Endodermal cell (in vitro differentiated cells): Measurements from ENCODE around the gene GLT1D1. TPM values are rescaled to one million over a fixed set of nuclear protein-coding genes. Genes with fewer than 3 reads are reported as not detected.

ENCODE experiments used
- DNase-seq: peaks from one replicate; pipeline ENCODE4 v3.0.0-alpha.2; 2017
- H3K27ac ChIP-seq: 2 replicates; pipeline ENCODE4 v1.5.1; 2013; ENCODE audit warnings: mild to moderate bottlenecking, low read depth, low read length, moderate library complexity
- H3K27me3 ChIP-seq: 2 replicates; pipeline ENCODE4 v1.6.1; 2013; ENCODE audit warnings: mild to moderate bottlenecking, low read length, moderate library complexity; ENCODE audit not compliant: insufficient read depth, control insufficient read depth, poor library complexity, severe bottlenecking
- H3K36me3 ChIP-seq: 2 replicates; pipeline ENCODE4 v1.7.0; 2013; ENCODE audit warnings: mild to moderate bottlenecking, low read length, moderate library complexity; ENCODE audit not compliant: control insufficient read depth, insufficient read depth
- H3K4me1 ChIP-seq: one replicate; pipeline ENCODE4 v1.7.0; 2013; ENCODE audit warnings: low read length; ENCODE audit not compliant: control insufficient read depth, insufficient read depth
- H3K4me3 ChIP-seq: 2 replicates; pipeline ENCODE4 v1.5.1; 2013; ENCODE audit warnings: mild to moderate bottlenecking, low read length, moderate library complexity
- H3K9ac ChIP-seq: 2 replicates; pipeline ENCODE4 v1.6.1; 2013; ENCODE audit warnings: mild to moderate bottlenecking, low read length, moderate library complexity; ENCODE audit not compliant: poor library complexity, severe bottlenecking; ENCODE audit errors: extremely low read depth
- H3K9me3 ChIP-seq: 2 replicates; pipeline ENCODE4 v1.6.1; 2013; ENCODE audit warnings: mild to moderate bottlenecking, low read length, moderate library complexity; ENCODE audit not compliant: control insufficient read depth
- H3K27ac Mint-ChIP-seq: 2 replicates; pipeline ENCODE4 v1.8.0; 2020; ENCODE audit warnings: mixed read lengths
- H3K27me3 Mint-ChIP-seq: 2 replicates; pipeline ENCODE4 v1.8.0; 2021; ENCODE audit warnings: mild to moderate bottlenecking, mixed read lengths; ENCODE audit not compliant: insufficient read depth
- H3K36me3 Mint-ChIP-seq: 2 replicates; pipeline ENCODE4 v1.8.0; 2020; ENCODE audit warnings: low read depth, mixed read lengths
- H3K4me1 Mint-ChIP-seq: 2 replicates; pipeline ENCODE4 v1.8.0; 2020; ENCODE audit warnings: mixed read lengths
- H3K4me3 Mint-ChIP-seq: 2 replicates; pipeline ENCODE4 v1.8.0; 2020; ENCODE audit warnings: mild to moderate bottlenecking, moderate library complexity, mixed read lengths
- H3K9me3 Mint-ChIP-seq: 2 replicates; pipeline ENCODE4 v1.8.0; 2020; ENCODE audit warnings: mild to moderate bottlenecking, mixed read lengths
- WGBS, 2 experiments: methylation state at CpG; one replicate each; pipeline versions ENCODE4 v1.1.5 to v1.1.7; 2013; ENCODE audit warnings: missing lambda C conversion rate in 2 of 2, mixed read lengths in 1 of 2; ENCODE audit not compliant: insufficient coverage in 1 of 2, insufficient read length in 1 of 2; 5-methylcytosine and 5-hydroxymethylcytosine counted together
- total RNA-seq, 2 donors: library from RNA; stranded (reverse); fragmentation: NEBNext Ultra II Directional in 1 of 2; extraction: Animal tissue kit (Norgen Biotek cat#: 25700) in 1 of 2; gene quantifications; 2 replicates in 1 of 2; 3 replicates in 1 of 2; pipeline ENCODE4 v1.2.1, GENCODE V29; 2021
- TF ChIP-seq, protein P1 (sequence below): fragments of 200-600 bp; sonication (generic); conservative IDR thresholded peaks from 2 replicates; pipeline ENCODE4 v1.5.0; 2021; ENCODE audit warnings: antibody characterized with exemption, mild to moderate bottlenecking

GLT1D1 gene
- total RNA-seq, 2 donors from 2014 or later, result 23.8 to 25.4 TPM

DNA sequence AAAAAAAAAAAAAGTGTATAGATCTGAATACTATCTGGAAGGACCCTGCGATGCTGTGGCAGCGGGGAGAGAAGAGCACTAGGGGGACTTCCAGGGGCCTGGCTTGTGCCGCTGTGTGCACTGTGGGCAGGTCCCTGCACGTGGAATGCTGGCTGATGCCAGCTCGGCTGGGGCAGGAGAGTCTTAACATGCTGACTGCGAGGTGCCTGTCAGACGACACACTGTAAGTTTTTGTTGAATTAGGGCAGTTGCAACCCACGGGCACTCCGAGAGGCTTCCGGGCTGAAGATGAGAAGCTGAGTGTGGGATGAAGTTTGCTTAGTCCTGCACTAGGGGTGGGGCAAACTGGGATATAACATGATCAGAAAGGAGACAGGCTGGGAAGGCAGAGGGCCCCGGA is 10.7 kb downstream of the GLT1D1 start:
- peaks cover 9% of the 10 kb centered on the region for H3K9me3 ChIP-seq
- no peak overlapping the region for H3K9ac ChIP-seq
- Mint-ChIP-seq H3K4me3 (no peak overlapping the region), H3K27ac (no peak overlapping the region), H3K36me3 (peaks cover 23% of the 10 kb centered on the region), H3K9me3 (peaks cover 5% of the 10 kb centered on the region), H3K4me1 (peaks cover 35% of the 10 kb centered on the region), H3K27me3 (no peaks in the 10 kb centered on the region)
- peaks cover 11% of the 10 kb centered on the region for H3K36me3 ChIP-seq
- TF ChIP-seq, protein P1, sequence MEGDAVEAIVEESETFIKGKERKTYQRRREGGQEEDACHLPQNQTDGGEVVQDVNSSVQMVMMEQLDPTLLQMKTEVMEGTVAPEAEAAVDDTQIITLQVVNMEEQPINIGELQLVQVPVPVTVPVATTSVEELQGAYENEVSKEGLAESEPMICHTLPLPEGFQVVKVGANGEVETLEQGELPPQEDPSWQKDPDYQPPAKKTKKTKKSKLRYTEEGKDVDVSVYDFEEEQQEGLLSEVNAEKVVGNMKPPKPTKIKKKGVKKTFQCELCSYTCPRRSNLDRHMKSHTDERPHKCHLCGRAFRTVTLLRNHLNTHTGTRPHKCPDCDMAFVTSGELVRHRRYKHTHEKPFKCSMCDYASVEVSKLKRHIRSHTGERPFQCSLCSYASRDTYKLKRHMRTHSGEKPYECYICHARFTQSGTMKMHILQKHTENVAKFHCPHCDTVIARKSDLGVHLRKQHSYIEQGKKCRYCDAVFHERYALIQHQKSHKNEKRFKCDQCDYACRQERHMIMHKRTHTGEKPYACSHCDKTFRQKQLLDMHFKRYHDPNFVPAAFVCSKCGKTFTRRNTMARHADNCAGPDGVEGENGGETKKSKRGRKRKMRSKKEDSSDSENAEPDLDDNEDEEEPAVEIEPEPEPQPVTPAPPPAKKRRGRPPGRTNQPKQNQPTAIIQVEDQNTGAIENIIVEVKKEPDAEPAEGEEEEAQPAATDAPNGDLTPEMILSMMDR, result no peak
- no peak for DNase-seq
- H3K4me1 ChIP-seq, result peaks cover 6% of the 10 kb centered on the region
- no peak overlapping the region for H3K27ac ChIP-seq
- 88 to 90% methylated on average over 8 to 11 of the region's 11 CpGs for WGBS, 2 experiments
- H3K4me3 ChIP-seq, result no peak overlapping the region
- H3K27me3 ChIP-seq, result no peaks in the 10 kb centered on the region

DNA sequence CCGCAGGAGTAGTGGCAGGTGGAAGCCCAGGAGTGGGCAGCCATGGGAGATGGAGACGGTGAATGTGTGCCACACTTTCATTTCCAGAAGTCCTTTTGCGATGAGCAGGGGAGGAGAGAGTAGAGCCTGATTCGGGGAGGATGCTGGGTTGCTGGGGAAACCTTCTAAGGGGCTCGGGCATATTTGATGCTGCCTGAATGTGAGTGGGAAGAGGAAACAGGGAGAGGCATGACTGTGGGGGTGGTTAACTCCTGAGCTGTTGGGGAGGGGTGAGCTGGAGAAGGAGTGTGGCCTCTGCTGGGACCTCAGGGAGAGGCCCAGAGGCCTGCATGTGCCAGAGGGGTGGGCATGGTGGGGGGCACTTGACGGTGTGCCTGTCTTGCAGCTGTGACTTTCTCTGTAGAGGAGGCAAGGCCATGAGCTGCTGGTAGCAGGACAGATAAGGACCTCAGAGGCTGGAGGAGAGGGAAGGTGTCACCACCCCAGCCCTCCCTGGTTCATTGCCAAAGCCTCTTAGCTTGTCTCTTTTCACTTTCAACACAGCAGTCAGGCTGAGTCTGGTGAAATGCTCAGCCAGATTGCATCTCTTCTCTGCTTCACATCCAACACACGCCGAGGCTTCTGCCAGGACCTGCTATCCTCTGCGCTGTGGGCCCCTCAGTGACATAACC is 11.4 kb downstream of the GLT1D1 start:
- Mint-ChIP-seq H3K36me3 (peaks cover 20% of the 10 kb centered on the region), H3K27me3 (no peaks in the 10 kb centered on the region), H3K4me3 (no peak overlapping the region), H3K27ac (peak overlapping the region; percentile 33), H3K9me3 (peaks cover 1% of the 10 kb centered on the region), H3K4me1 (peaks cover 29% of the 10 kb centered on the region)
- DNase-seq, result no peak
- TF ChIP-seq, protein P1, result no peak
- Histone ChIP-seq H3K9me3 (peaks cover 2% of the 10 kb centered on the region), H3K9ac (no peak overlapping the region), H3K27me3 (no peaks in the 10 kb centered on the region), H3K4me1 (peaks cover 6% of the 10 kb centered on the region), H3K36me3 (peaks cover 6% of the 10 kb centered on the region), H3K27ac (no peak overlapping the region), H3K4me3 (no peak overlapping the region)
- WGBS, 2 experiments, result 86 to 100% methylated on average over 4 to 9 of the region's 9 CpGs

DNA sequence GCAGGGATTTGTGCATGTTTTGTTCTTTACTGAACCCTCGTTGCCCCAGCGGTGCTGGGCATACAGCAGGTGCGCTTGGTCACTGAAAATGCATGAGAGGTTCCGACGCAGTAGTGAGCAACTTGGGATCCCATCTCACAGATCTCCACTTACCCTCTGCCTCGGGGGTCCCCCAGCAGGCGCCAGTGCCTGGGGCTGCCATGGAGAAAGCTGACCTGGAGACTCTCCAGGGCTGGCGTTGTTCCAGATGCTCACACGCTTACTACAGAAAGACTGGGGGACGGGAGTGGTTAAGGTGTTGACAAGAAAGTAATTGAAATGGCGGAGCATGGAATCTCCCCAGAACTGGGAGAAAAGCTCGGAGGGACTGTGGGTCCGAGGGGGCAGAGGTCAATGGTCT is 14.2 kb downstream of the GLT1D1 start:
- H3K9ac ChIP-seq, result no peak overlapping the region
- 89 to 91% methylated on average over 9 to 13 of the region's 13 CpGs for WGBS, 2 experiments
- TF ChIP-seq, protein P1, result no peak
- DNase-seq, result no peak
- Mint-ChIP-seq H3K4me1 (peaks cover 11% of the 10 kb centered on the region), H3K27ac (peak overlapping the region; percentile 33), H3K9me3 (no peaks in the 10 kb centered on the region), H3K27me3 (no peaks in the 10 kb centered on the region), H3K36me3 (peaks cover 12% of the 10 kb centered on the region), H3K4me3 (no peak overlapping the region)
- H3K4me3 ChIP-seq, result no peak overlapping the region
- no peak overlapping the region for H3K27ac ChIP-seq
- no peaks in the 10 kb centered on the region for H3K27me3 ChIP-seq
- peaks cover 5% of the 10 kb centered on the region for H3K36me3 ChIP-seq
- no peaks in the 10 kb centered on the region for H3K9me3 ChIP-seq
- H3K4me1 ChIP-seq, result no peaks in the 10 kb centered on the region
